Colonic mucosa (tissue), 4 donors: ENCODE results near the gene ROBO3. TPM values are rescaled to one million over a fixed set of nuclear protein-coding genes. Genes with fewer than 3 reads are reported as not detected.

Experiments used
- DNase-seq: peaks from one replicate; pipeline ENCODE4 v3.0.0-alpha.2; 2020
- H3K27ac ChIP-seq: fragments of 200-600 bp; one replicate; pipeline ENCODE4 v1.8.0; 2021
- H3K27me3 ChIP-seq: fragments of 200-600 bp; one replicate; pipeline ENCODE4 v1.8.0; 2021
- H3K36me3 ChIP-seq: fragments of 200-600 bp; one replicate; pipeline ENCODE4 v1.8.0; 2021
- H3K4me1 ChIP-seq: fragments of 200-600 bp; one replicate; pipeline ENCODE4 v1.8.0; 2021; ENCODE audit warnings: mild to moderate bottlenecking
- H3K4me3 ChIP-seq: fragments of 200-600 bp; one replicate; pipeline ENCODE4 v1.8.0; 2021
- H3K9ac ChIP-seq, 2 donors: one replicate each; pipeline ENCODE4 v1.7.0; 2013; ENCODE audit warnings: control low read depth in 2 of 2, low read depth in 2 of 2, low read length in 2 of 2
- H3K9me3 ChIP-seq: fragments of 200-600 bp; one replicate; pipeline ENCODE4 v1.8.0; 2021
- CTCF ChIP-seq: fragments of 200-600 bp; IDR thresholded peaks from one replicate; pipeline ENCODE4 v1.8.0; 2022; ENCODE audit warnings: antibody characterized with exemption, mild to moderate bottlenecking
- intact Hi-C: fragments of 100-400 bp; cut with DNase I; formaldehyde crosslinking; loops from one replicate; pipeline ENCODE4 v1.14.1; 2022
- total RNA-seq, 2 donors: library from RNA; stranded (reverse); fragmentation: NEBNext Ultra II Directional in 1 of 2; extraction: Animal tissue kit (Norgen Biotek cat#: 25700) in 1 of 2; gene quantifications; one replicate each; pipeline ENCODE4 v1.2.1, GENCODE V29; 2021
- donor health status: healthy.
- donor health status: DM: no; HTN: no; CAD: no.
- donor health status: DM: no; HTN: no; CAD: no.

ROBO3 gene
- total RNA-seq, 2 donors from 2014 or later, result 7.8 to 8.0 TPM

GRCh38 chr11:124829986-124830385 lies 35.2 kb upstream of the ROBO3 start:
- Histone ChIP-seq H3K27me3 (no peaks in the 10 kb centered on the region), H3K4me1 (no peaks in the 10 kb centered on the region), H3K36me3 (no peaks in the 10 kb centered on the region), H3K27ac (no peak overlapping the region), H3K9me3 (no peaks in the 10 kb centered on the region), H3K9ac (no peak overlapping the region), H3K4me3 (no peak overlapping the region)
- no peak for DNase-seq
- intact Hi-C loops, result loop anchor here (10.0 kb wide), 1 partner anchor 65 kb away; the partner anchor contains the start of gene ESAM
- no peak for TF ChIP-seq CTCF

DNA sequence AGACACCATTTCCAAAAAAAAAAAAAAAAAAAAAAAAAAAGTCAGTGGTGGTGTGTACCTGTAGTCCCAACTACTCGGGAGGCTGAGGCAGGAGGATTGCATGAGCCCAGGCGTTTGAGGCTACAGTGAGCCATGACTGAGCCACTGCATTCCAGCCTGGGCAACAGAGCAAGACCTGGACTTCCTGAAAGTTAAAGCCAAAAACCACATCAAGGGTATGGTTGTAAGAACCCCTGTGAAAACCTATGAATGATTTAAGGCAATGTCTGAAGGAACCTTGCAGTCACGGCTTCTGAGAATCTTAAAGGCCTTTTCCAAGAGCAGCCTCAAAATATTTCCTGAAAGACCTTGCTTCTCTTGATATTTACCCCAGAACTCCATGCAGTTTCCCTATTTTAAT lies 34.5 kb upstream of the ROBO3 start:
- Histone ChIP-seq H3K27ac (no peak overlapping the region), H3K27me3 (no peaks in the 10 kb centered on the region), H3K4me1 (no peaks in the 10 kb centered on the region), H3K36me3 (no peaks in the 10 kb centered on the region), H3K4me3 (no peak overlapping the region), H3K9ac (no peak overlapping the region), H3K9me3 (no peaks in the 10 kb centered on the region)
- DNase-seq, result no peak
- intact Hi-C loops, result loop anchor here (10.0 kb wide), 1 partner anchor 66 kb away; the partner anchor contains the start of gene ESAM
- TF ChIP-seq CTCF, result no peak

GRCh38 chr11:124831897-124832296 lies 33.3 kb upstream of the ROBO3 start:
- Histone ChIP-seq H3K36me3 (no peaks in the 10 kb centered on the region), H3K9ac (no peak overlapping the region), H3K9me3 (no peaks in the 10 kb centered on the region), H3K4me3 (no peak overlapping the region), H3K4me1 (no peaks in the 10 kb centered on the region), H3K27me3 (peaks cover 3% of the 10 kb centered on the region), H3K27ac (no peak overlapping the region)
- intact Hi-C loops, result loop anchor here (10.0 kb wide), 1 partner anchor 67 kb away; the partner anchor contains the start of gene ESAM
- TF ChIP-seq CTCF, result no peak
- DNase-seq, result no peak

DNA sequence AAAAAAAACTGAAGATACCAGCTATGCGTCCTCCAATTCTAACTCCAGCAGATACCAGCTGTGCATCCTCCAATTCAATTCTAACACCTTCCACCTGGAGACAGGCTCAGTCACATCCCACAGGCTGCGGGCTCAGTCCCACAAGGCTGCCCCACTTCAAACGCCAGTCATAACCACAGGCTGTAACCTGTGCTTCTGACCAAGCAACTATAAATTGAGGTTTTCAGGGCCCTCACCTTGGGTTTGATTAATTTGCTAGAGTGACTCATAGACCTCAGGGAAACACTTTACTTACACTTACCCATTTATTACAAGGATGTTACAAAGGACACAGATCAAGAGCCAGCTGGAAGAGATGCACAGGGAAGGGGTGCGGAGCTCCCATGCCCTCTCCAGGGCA lies 32.7 kb upstream of the ROBO3 start:
- intact Hi-C loops, result loop anchor here (10.0 kb wide), 1 partner anchor 68 kb away; the partner anchor contains the start of gene ESAM
- no peak for TF ChIP-seq CTCF
- Histone ChIP-seq H3K4me3 (no peak overlapping the region), H3K36me3 (no peaks in the 10 kb centered on the region), H3K9ac (no peak overlapping the region), H3K27ac (no peak overlapping the region), H3K4me1 (no peaks in the 10 kb centered on the region), H3K27me3 (peaks cover 3% of the 10 kb centered on the region), H3K9me3 (no peaks in the 10 kb centered on the region)
- DNase-seq, result no peak

DNA sequence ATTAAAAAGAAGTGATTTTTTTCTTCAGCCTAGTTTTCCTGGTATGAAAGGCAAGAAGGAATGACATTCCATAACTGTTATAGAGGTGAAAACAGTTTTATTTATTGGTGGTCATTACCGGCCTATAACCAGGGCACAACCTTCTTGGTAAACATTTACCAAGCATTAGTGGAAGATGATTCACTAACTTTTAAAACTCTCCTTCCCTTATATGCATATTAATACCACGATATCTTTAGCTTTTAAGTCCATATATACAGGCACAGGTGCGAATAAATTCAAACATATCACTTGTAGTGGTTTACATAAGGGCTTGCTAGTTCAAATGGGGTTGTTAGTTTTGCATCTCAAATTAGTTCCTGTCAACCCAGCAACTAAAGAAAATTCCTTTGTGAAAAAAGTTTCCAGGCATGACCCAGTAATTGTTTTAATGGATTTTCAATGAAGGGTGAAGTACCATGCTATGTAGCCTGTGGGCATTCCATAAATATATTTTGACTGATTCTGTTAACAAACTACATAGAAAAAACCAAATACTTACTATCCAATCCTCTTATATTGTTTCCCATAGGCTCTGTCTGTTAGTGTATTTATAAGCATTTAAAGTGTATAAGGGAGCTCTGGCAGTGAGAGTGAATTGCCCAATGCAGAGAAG lies 30.6 kb upstream of the ROBO3 start:
- no peak for TF ChIP-seq CTCF
- Histone ChIP-seq H3K4me1 (peaks cover 7% of the 10 kb centered on the region), H3K4me3 (no peak overlapping the region), H3K36me3 (no peaks in the 10 kb centered on the region), H3K27ac (no peak overlapping the region), H3K9ac (no peak overlapping the region), H3K9me3 (no peaks in the 10 kb centered on the region), H3K27me3 (peaks cover 22% of the 10 kb centered on the region)
- intact Hi-C loops, result loop anchor here (5.0 to 10.0 kb wide), 3 partner anchors 32 to 192 kb away; partner anchors contain the start of genes ESAM and MSANTD2
- no peak for DNase-seq
